Stimulated activated CD8-positive, alpha-beta memory T cell treated with anti-CD3 and anti-CD28 coated beads, Interleukin-12 subunit alpha, Interleukin-12 subunit beta, amount 100 ng/mL, for 24 hours (primary cell): ENCODE data around the gene SEPTIN1.
"Not testable (repeated sequence)": the region's sequence is repeated elsewhere in the genome, so short reads cannot be mapped to it uniquely, and the experiment has no call there.

Experiments
- DNase-seq: peaks from one replicate; pipeline ENCODE4 v3.0.0-alpha.2; 2020; ENCODE audit errors: extremely low read depth

Gene SEPTIN1

DNA sequence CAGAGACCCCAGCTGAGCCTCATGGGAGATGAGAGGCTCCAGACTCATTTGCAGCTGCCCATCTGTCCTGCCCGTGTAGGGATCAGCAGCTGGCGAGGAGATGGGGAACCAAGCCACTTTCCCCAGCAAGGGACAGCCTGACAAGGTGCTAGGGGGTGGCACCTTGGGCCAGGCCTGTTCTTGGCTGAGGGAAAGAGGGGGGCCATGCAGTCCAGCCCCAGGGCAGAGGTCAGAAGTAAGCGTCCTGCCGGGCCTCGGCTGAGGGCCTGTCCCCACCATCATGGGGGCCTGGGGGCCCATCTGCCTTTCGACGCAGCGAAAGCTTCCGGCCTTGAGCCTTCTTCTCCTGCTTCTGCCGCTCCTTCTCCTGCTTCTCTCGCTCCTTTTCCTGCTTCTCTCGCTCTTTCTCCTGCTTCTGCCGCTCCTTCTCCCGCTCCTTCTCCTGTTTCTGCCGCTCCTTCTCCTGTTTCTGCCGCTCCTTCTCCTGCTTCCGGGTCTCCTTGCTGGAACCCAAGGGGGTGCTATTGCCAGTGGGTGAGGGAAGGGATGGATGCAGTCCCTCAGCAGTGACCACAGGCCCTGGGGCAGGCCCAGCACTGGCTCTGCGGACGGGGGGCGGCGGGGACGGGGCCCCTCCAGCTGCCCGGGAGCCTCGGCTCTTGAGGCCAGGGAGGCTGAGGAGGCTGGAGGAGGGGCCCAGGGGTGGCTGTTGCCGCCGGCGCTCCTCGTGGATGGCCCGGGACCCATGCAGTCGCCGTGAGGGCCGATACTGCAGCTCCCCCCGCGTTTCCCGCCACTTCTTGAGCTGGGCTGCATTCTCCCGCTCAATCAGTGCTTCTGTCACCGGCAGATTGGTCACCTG is 24.4 kb downstream of the SEPTIN1 start:
- DNase-seq: no peak

DNA sequence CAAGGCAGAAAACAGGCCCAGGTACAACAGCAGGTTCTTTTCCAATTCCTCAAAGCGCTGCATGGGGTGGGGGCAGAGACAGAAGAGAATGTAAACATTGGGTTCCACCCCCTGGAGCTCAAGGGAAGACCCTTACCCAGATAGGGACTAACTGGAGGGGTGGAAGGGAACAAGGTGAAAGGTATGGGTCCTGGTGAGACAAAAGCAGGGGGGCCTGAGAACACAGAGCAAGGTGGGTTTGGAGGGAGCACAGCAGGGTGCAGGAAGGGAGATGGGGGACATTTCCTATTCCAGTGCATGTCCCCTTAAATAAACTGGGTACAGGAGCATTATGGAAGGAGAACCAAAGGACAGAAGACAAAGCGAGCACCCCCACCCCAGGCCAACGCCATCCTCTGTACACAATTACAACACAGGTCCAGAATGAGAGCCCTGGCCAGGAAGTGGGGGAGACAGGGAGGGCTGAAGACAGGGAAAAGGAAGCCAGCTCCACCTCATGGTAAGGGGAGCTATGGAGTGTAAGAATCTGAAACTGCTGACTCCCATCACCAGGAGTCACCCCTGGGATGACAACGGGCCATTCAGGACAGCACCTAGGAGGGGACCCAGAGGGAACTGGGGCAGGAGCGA is 25.2 kb downstream of the SEPTIN1 start:
- no peak for DNase-seq

DNA sequence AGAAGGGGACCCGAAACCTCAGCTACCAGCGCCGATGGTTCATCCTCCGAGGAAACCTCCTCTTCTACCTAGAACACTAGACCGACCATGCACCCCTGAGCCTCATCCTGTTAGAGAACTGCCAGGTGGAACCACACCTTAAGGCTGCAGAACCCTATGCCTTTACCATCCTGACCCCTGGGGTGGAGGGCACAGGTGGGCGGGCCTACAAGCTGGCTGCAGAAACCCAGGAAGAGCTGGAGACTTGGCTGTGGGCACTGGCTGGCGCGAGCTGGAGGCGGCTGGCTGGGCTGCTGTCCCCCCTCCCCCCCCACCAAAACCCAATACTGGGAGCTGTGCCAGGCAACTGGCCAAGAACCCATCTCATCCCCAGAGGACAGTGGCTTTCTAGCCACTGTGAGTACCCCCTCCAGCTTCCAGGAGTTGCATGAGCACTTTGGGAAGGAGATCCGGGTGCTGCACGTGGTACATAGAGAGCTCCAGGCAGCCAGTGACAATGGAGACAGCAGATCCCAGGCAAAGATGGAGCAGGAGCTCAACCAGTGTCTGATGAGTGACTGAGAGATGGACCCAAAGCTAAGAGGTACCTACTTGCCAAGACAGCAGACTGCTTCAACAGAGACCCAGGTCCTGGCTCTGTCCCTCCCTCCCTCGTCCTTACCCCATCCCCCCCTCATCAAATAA is 25.8 kb downstream of the SEPTIN1 start:
- no peak for DNase-seq

DNA sequence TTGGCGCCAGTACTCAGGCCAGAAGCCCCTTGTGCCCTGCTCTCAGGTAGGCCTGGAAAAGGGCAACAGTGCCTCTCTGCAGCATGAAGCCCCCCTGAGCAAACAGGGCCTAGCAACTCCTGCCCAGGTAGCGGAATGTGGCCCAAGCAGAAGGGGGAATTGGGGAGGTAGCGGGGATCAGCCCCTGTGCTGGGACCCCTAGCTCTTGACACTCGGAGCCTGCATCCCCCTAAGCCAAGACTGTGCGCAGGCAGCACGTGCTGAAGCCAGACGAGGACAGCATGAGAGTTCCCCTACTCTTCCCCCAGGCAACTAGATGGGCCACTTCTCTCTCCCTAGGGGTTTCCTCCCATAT is 26.4 kb downstream of the SEPTIN1 start:
- no peak for DNase-seq

DNA sequence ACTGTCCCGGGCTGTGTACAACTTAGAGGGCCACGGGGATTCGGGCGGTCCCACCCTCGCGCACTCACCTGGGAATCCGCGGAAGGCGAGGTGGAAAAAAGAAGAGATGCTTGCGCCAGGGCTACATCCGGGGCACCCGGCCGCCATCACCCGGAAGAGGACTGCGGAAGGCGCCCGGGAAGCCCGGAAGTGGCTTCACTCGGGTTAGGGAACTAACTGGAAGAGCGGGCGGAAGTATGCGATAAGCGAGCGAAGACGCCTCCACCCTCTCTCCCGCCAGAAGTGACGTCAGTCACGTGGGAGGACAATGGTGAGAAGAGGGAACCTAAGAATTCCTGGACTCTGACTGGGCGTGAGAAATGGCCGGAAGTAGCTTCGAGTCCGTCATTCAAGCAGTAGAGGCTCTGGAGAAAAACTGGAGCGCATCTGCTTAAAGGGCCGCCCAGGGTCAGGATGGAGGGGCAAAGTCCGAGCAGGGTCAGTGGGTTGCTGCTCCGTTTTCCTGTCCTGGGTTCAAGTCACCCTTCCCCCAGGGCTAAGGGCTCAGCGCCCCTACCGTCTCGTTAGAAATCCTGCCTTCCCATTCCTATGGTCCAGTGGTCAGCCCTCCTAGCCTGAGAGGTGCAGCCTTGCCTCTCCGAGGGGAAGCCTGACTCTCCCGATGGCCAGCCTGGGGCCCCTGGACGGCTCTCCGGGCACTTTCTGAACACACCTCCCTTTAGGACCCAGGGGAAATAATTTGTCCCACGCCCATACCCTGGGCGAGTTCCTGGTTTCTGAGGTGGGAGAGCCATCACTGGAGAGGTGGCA is 27.0 kb downstream of the SEPTIN1 start, which contains the start of gene CD2BP2:
Gene CD2BP2, minus strand, starts transcription at position 165 of the 810 bp plus-strand sequence. CDS start 627 bp downstream, outside the sequence.
- DNase-seq: peak; percentile 80

DNA sequence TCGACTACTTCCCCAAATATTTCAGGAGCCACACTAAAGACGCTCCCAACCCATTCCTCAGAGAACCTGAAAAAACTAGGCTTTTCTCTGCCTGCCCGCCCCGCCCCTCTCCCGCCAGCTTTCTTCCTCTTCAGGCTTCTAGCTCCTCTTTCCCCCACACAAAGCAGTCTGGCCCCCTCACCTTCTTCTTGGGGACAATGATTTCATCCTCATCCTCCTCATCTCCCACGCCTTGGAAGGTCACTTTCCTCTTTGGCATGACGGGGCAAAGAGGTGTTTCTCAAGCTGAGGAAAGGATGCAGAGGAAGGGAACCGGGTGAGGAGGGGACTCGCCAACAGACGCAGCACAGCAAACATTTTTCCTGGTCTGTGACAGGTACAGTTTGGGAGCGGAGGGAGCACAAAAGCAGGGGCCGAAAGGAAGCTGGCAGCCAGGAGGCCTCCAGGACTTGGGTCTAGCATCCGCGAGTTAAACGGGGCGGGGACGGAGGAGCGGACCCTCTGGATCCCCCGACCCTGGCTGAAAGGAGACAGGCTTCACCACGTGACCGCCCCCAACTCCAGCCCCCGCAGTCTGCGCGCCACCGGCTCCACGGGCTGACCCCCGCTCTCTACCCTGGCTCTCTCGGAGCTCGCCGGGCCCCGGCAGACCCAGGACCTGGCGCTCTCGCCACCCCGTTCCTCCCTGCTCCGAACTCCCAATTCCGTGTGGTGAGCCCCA is 27.8 kb downstream of the SEPTIN1 start:
- DNase-seq: no peak

DNA sequence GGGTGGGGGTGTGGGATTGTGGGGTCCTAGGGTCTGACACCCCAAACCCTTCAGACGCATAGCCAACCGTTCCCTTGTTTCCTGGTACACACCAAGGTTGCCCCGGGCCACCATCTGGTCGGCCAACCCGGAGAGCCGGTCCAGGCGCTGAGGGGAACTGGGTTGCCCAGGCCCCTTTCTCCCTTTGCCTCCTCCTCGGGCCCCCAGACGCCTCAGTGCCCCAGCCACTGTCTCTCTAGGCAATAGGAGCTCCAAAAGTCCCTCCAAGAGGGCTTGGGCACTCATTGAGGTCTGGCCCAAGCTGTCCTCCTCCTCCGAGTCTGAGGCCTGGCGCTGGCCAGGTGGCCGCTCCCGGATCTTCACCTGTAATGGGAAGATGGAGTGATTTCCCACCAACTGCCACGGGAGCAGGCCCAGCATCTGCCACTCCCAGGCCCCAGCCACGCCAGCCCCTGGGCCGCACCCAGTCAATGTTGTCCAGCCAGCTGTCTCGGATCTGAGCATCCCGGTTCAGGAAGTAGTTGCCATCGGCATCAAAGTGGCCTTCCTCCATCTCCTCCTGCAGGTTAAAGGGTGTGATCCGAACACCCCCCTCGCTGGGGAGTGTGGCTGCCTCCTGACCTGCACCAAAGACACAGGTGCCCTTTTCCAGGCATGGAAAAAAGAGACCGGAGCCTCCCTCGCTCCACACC is 28.8 kb downstream of the SEPTIN1 start:
- no peak for DNase-seq

DNA sequence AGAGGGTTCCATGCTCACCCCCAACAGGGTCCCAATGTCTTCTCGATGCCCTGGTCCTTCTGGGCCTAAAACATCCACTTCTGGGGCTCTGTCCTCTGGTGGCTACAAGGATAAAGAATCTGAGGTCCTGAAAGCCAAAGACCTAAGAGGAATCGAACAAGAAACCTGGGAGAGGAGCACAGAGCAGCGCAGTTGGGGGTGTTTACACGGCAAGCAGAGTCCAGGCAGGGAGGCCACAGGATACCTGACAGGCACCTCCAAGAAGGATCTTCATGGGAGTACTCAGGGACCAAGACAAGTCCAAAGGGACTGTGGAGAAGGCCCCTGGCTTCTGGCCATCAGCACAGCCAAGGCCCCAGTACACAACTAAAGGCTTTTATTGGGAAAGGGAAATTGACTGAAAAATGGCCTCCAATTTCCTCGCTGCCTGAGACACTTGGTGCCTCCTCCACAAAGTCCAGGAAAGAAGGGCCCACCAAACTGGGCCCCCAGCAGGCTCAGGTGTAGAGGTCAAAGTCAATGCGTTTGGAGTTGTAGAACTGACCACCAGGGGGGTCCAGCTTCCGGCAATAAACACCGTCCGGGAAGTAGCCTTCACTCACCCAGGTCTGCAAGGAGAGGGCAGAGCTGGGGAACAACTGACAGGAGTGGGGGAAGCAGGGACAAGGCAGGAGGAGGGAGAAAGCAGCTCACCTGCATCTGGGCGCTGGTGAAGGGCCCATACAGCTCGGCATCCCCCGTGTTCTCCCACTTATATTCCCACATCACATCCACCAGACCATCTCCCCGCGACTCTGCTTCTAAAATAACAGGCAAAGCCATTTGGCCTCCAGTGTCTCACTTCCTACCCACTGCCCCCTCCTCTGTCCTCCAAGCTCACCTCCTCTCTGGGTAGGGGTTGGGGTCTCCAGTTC is 29.6 kb downstream of the SEPTIN1 start:
- no peak for DNase-seq

DNA sequence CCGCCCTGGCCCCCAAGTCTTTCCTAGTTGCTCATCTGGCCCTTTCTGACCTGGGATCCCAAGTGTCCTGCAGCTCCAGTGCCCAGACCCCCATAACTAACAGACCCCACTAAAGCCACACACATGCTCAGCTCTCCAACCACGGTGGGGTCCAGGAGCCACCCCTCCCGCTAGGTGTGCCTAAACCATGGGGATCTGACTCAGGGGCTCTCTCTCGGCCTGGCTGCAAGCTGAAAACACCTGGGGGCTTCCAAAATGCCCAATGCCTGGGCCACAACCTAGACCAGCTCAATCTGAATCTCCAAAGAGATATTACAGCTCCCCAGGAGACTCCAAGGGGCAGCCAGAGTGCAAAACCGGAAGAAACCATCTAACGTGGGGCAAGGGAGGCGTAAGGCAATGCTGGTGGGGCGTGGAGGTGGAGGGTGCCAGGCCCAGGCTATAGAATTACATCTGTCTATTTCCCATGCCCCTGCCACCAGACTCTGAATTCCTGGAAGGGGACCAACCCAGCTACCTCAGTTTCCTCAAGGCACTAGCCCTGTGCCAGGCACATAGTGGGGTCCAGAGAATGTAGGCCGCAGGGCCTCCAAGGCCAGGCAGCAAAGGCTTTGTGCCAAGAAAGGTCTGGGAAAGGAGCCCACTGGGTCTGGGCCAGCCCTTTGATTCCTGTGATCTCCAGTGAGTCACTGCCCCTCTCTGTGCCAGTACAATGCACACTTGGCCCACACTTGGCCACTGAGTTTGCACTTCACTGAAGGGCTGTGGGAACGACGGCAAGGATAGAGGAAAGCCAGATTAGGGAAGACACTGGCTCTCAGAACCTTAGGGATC is 30.6 kb downstream of the SEPTIN1 start:
- no peak for DNase-seq

DNA sequence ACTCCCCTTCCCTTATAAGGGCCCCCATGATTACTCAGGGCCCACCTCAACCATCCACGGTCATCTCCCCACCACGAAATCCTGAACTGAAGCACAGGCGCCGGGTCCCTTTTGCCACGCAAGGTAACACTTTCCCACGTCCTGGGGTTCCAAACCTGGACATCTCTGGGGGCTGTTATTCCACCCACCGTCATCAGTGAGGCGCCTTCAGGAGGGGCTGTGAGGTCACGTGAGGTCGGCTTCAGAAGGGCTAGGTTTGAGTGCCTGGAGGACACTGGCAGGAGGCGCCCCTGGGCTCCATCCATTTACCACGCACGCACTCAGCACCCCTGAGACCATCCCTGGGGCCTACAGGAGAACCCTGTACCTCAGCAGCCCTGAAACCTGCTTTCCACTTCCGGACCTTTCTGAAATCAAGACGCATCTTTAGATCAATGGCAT is 31.3 kb downstream of the SEPTIN1 start:
- DNase-seq: no peak

DNA sequence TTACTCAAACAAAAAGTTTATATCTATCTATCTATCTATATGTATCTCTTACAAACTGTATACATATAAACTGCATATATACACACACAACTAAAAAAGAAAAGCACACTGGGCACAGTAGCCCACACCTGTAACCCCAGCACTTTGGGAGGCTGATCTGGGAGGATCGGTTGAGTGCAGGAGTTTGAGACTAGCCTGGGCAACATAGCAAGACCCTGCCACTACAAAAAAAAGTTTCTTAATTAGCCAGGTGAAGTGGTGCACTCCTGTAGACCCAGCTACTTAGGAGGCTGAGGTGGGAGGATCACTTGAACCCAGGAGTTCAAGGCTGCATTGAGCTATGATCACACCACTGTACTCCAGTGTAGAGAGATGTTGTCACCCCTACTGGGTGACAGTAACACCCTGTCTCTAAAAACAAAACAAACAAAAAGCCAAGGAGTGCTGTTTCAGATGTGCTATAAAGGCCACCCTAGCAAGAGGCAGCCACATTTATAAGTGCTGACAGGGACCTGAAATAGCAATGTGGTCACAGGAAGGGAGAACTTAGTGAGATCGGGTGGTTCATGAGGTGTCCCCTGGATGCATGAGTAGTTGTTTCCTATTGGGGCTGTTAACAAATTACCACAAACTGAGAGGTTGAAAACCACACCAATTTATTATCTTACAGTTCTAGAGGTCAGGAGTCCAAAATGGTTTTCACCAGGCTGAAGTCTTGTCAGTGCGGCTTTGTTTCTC is 32.1 kb downstream of the SEPTIN1 start:
- DNase-seq: no peak

DNA sequence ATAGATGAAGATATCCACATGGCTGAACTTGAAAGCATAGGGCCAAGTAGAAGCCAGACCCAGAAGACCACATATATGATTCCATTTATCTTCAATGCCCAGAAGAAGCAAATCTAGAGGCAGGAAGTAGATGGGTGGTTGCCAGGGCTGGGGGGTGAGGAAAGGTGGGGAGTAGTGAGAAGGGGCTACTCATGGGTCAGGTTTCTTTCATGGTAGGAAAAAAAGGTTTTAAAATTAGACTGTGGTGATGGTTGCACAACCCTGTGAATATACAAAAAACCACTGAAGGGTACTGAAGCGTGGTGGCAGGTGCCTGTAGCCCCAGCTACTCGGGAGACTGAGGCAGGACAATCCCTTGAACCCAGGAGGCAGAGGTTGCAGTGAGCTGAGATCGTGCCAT is 32.7 kb downstream of the SEPTIN1 start:
- DNase-seq: no peak

DNA sequence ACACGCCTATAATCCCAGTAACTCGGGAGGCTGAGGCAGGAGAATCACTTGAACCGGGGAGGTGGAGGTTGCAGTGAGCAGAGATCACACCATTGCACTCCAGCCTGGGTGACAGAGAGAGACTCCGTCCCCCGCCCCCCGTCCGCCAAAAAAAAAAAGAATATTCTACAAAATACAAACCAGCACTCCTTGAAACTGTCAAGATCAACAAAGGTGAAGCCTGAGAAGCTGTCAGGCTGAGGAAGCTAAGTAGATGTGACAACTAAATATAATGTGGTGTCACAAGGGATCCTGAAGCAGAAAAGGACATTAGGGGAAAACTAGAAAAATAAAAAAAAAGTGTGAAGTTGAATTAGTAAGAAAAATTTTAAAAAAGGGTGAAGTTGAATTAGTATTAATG is 33.4 kb downstream of the SEPTIN1 start:
- DNase-seq: no peak

DNA sequence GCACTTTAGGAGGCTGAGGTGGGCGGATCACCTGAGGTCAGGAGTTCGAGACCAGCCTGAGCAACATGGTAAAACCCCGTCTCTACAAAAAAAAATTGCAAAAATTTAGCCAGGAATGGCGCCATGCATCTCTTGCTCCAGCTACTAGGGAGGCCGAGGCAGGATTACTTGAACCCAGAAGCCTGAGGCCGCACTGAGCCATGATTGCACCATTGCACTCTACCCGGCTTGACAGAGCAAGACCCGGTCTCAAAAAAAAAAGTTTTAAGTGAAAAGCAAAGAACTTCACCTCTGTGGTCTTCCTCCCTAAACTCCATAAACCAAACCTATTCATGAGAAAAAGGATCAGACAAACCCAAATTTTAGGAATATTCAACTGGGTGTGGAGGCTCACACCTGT is 34.2 kb downstream of the SEPTIN1 start:
- no peak for DNase-seq

DNA sequence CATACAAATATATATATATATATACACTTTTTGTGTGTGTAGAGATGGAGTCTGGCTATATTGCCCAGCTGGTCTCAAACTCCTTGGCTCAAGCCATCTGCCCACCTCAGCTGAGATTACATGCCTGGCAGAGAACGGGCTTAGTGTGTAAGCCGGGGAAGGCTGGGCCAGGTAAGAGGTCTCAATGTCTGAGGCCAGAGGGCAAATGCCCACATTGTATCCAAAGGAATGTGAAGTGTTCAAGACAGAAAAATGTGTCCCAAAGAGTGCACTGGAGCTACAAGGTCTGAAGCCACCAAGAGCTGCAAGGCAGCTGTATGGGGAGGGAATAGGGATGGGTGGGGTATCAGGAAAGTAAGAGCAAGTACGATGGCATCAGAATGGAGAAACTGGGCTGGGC is 36.1 kb downstream of the SEPTIN1 start:
- DNase-seq: no peak

DNA sequence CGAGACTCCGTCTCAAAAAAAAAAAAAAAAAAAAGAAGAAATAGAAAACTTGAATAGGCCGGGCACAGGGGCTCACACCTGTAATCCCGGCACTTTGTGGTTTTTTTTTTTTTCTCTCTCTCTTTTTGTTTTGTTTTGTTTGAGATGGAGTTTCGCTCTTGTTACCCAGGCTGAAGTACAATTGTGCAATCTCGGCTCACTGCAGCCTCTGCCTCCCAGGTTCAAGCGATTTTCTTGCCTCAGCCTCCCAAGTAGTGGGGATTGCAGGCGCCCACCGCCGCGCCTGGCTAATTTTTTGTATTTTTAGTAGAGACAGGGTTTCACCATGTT is 38.9 kb downstream of the SEPTIN1 start:
- not testable (repeated sequence) for DNase-seq

DNA sequence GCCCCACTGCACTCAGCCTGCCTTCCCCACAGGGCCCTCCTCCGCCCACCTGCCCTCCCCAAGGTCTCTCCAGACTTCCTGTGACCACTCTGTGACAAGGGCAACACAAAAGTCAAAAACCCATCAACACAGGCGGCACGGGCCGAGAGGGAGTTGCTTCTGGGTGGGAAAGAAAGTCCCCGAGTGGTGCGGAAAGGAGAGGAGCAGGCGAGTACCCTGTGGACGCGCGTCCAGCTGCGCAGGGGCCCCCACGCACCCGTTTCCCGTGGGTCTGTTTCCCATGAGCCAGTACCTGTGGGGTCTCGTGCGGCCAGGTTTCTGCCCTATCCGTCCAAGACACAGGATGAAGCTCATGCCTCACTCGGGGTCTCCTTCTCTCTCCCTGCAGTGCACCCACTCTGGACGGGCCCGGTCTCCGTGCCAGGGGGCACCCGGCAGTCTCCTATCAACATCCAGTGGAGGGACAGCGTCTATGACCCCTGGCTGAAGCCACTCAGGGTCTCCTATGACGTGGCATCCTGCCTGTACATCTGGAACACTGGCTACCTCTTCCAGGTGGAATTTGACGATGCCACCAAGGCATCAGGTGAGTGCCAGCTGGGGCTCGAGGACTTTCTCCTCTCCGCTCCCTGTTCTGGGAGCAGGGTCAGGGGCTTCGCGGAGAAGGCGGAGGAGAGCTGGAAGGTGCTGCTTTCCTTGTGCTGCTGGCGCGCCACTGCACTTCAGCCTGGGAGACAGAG is 39.4 kb downstream of the SEPTIN1 start:
- DNase-seq: no peak
